Activated T-helper 1 cell treated with anti-CD3 and anti-CD28 coated beads, Interleukin-12 subunit alpha, Interleukin-12 subunit beta, Interleukin-2, Interleukin-4 antibody, amounts not matched to agents 30 ng/mL and 10 ng/mL and 1 ng/mL, durations not matched to agents 14 hours and 24 hours and 36 hours (primary cell): ENCODE results near the gene DIRAS1. TPM values are rescaled to one million over a fixed set of nuclear protein-coding genes. Genes with fewer than 3 reads are reported as not detected.
"Not testable (repeated sequence)": the region's sequence is repeated elsewhere in the genome, so short reads cannot be mapped to it uniquely, and the experiment has no call there.

Source experiments
- DNase-seq: peaks from one replicate; pipeline ENCODE4 v3.0.0; 2021; ENCODE audit warnings: low spot score
- H3K27ac Mint-ChIP-seq: one replicate; pipeline ENCODE4 v1.8.0; 2021; ENCODE audit warnings: mild to moderate bottlenecking, mixed read lengths
- H3K27me3 Mint-ChIP-seq: one replicate; pipeline ENCODE4 v1.8.0; 2022; ENCODE audit warnings: mild to moderate bottlenecking, moderate library complexity, mixed read lengths; ENCODE audit not compliant: insufficient read depth
- H3K36me3 Mint-ChIP-seq: one replicate; pipeline ENCODE4 v1.8.0; 2021; ENCODE audit warnings: low read depth, mixed read lengths
- H3K4me1 Mint-ChIP-seq: one replicate; pipeline ENCODE4 v1.8.0; 2021; ENCODE audit warnings: low read depth, mixed read lengths
- H3K4me3 Mint-ChIP-seq: one replicate; pipeline ENCODE4 v1.8.0; 2021; ENCODE audit warnings: mild to moderate bottlenecking, moderate library complexity, mixed read lengths
- H3K9me3 Mint-ChIP-seq: one replicate; pipeline ENCODE4 v1.8.0; 2021; ENCODE audit warnings: mixed read lengths
- intact Hi-C: fragments of 100-400 bp; cut with micrococcal nuclease; formaldehyde crosslinking; loops from one replicate; pipeline ENCODE4 v1.15.1; 2024
- total RNA-seq: library from RNA; stranded (reverse); gene quantifications from 2 replicates; pipeline ENCODE4 v1.2.3, GENCODE V29; 2022

DIRAS1 gene
- total RNA-seq, 1 donor from 2014 or later: not detected

DNA sequence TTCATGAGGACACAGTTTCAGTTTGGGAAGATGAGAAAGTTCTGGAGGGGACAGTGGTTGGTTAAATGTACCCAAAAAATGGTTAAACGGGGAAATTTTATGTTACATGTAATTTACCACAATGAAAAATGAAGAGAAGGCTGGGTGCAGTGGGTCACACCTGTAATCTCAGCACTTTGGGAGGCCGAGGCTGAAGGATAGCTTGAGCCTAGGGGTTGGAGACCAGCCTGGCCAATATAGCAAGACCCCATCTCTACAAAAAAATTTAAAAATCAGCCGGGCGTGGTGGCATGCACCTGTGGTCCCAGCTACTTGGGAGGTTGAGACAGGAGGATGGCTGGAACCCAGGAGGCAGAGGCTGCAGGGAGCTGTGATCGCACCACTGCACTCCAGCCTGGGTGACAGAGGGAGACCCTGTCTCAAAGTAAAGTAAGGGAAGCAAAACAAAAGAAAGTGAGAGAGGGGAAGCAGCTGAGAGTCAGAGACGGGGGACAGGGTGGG is 35.9 kb downstream of the DIRAS1 start:
- H3K9me3 Mint-ChIP-seq: no peaks in the 10 kb centered on the region
- intact Hi-C loops: no loop called here
- H3K27ac Mint-ChIP-seq: no peak overlapping the region

DNA sequence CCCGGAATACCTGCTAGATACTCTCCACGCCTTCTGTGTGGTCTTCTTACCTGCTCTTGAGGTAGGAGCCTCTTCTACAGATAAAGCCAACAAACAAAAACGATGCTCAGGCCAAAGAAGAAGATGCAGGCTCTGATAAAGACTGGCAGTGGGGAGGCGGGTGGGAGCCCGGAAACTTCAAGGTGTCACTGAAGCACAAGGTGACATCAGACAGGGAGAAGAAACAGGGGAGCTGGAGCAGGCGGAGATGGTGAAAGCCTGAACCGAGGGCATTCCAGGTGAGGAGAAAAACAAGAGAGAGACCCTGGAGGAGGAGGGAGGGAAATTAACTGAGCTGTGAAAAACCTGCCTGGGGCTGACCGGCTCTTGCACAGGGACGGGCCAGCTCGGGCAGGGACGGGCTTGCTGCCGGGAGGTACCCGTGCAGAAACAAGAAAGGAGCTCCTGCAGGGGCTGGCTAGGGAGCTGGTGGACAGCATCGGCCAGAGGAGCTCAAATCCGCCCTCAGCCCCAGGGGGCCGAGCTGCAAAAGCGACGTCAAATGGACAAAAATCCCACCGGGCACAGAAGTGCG is 37.7 kb downstream of the DIRAS1 start:
- intact Hi-C loops: no loop called here
- Mint-ChIP-seq H3K4me1 (no peaks in the 10 kb centered on the region), H3K4me3 (no peak overlapping the region), H3K36me3 (no peaks in the 10 kb centered on the region), H3K27me3 (peaks cover 2% of the 10 kb centered on the region), H3K9me3 (peaks cover 3% of the 10 kb centered on the region), H3K27ac (no peak overlapping the region)
- no peak for DNase-seq

More for the DNA sequence above, 35.9 kb downstream of the DIRAS1 start:
- Mint-ChIP-seq H3K4me3 (no peak overlapping the region), H3K36me3 (no peaks in the 10 kb centered on the region), H3K27me3 (no peaks in the 10 kb centered on the region), H3K4me1 (no peaks in the 10 kb centered on the region)
- no peak for DNase-seq

DNA sequence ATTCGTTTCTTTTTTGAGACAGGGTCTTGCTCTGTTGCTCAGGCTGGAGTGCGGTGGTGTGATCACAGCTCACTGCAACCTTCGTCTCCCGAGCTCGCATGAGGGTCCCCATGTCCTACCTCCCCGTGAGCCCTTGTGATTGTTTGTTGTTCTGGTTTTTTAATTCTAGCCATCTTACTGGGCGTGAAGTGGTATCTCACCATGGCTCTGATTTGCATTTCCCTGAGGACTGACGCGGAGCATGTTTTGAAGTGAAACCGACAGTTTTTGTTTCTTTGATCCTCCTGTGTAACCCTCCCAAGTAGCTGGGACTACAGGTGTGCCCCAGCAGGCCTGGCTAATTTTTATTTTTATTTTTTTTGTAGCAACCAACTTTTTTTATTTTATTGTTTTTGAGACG is 40.4 kb downstream of the DIRAS1 start:
- Mint-ChIP-seq H3K27me3 (peaks cover 5% of the 10 kb centered on the region), H3K4me3 (no peak overlapping the region), H3K36me3 (no peaks in the 10 kb centered on the region), H3K9me3 (peaks cover 7% of the 10 kb centered on the region), H3K4me1 (no peaks in the 10 kb centered on the region), H3K27ac (no peak overlapping the region)
- DNase-seq: no peak
- intact Hi-C loops: no loop called here

DNA sequence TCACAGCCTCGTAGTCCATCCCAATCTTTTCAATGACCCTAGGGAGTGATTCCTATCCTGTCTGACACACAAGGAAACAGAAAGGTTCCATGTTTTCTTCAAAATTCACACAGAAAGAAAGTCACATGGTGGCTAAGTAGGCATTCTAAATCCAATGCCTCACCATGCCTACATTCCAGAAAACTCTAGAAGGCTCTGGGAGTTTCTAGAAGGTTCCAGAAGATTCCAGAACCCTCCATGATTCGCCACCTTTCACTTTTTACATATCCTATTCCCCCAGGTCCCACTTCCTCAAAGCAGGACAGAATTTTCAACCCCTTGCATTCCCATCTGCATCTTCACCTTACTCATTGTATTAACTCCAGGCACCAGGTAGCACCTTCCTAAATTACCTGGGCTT is 41.7 kb downstream of the DIRAS1 start:
- intact Hi-C loops: no loop called here

DNA sequence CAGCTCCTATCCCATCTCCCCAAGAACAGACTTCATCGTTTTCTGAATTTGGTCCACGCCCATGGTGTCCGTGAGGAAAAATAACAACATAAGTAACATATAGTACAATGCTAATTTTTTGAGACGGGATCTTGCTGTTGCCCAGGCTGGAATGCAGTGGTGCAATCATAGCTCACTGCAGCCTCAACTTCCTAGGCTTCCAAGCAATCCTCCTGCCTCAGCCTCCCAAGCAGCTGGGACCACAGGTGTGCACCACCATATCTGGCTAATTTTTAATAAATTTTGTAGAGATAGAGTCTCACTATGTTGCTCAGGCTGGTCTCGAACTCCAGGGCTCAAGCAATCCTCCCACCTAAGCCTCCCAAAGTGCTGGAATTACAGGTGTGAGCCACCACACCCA is 42.2 kb downstream of the DIRAS1 start:
- H3K4me1 Mint-ChIP-seq, DNase-seq, H3K36me3 Mint-ChIP-seq, H3K27me3 Mint-ChIP-seq, H3K4me3 Mint-ChIP-seq, intact Hi-C loops, H3K9me3 Mint-ChIP-seq, H3K27ac Mint-ChIP-seq: not testable (repeated sequence)

More for the DNA sequence above, 41.7 kb downstream of the DIRAS1 start:
- Mint-ChIP-seq H3K27me3 (peaks cover 5% of the 10 kb centered on the region), H3K4me1 (no peaks in the 10 kb centered on the region), H3K4me3 (no peak overlapping the region), H3K36me3 (no peaks in the 10 kb centered on the region), H3K27ac (no peak overlapping the region), H3K9me3 (peaks cover 7% of the 10 kb centered on the region)
- no peak for DNase-seq

DNA sequence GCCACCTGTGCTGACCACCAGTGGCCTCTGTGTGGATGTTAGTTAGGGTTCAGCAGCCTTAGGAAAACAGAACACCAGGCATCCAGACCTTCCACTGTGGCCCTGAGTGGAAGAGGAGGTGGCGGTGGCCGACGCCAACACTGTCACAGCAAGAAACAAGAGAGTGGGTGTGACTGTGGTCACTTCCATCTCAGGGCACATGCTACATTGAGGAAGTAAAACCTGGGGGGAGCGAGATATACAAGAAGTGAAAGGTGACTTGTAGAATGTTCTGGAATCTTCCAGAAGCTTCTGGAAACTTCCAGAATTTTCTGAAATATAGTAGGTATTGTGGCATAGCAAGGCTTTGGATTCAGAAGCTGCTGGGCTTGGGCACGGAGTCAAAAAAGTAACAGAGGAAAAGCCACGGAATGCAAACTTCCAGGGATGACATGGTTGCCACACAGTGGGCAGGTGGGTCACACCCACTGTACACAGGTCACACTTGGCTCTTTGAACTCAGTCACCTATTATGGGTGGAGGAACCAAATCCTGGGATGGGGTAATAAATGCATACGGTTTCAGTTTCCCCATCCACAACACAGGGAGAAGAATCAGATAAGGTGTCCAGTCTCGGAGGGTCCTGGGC is 43.0 kb downstream of the DIRAS1 start:
- DNase-seq: no peak
- Mint-ChIP-seq H3K27ac (no peak overlapping the region), H3K4me3 (no peak overlapping the region), H3K9me3 (peaks cover 7% of the 10 kb centered on the region), H3K27me3 (peaks cover 5% of the 10 kb centered on the region), H3K4me1 (no peaks in the 10 kb centered on the region), H3K36me3 (no peaks in the 10 kb centered on the region)
- intact Hi-C loops: no loop called here

DNA sequence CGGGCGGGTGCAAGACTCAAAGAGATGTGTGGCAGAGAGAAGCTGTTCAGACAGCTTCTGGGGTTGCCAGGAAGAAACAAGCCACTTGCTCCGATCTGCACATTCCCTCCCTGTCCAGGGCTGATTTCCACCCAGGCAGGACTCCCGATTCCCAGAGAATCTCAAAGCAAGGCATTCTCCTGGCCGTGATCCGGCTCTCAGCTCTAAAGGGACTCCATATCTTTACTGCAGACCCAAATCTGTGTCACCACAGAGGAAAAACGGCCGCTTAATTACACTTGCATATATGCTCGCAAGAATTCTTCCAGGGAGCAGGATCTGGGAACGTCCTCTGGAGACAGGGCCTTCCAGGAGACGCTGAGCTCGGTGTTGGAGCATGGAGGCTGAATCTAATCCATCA is 44.3 kb downstream of the DIRAS1 start:
- no peak overlapping the region for H3K4me3 Mint-ChIP-seq
- H3K27ac Mint-ChIP-seq: no peak overlapping the region
- H3K36me3 Mint-ChIP-seq: no peaks in the 10 kb centered on the region
- intact Hi-C loops: no loop called here
- H3K4me1 Mint-ChIP-seq: no peaks in the 10 kb centered on the region
- DNase-seq: no peak
- H3K9me3 Mint-ChIP-seq: peaks cover 7% of the 10 kb centered on the region
- peaks cover 5% of the 10 kb centered on the region for H3K27me3 Mint-ChIP-seq

DNA sequence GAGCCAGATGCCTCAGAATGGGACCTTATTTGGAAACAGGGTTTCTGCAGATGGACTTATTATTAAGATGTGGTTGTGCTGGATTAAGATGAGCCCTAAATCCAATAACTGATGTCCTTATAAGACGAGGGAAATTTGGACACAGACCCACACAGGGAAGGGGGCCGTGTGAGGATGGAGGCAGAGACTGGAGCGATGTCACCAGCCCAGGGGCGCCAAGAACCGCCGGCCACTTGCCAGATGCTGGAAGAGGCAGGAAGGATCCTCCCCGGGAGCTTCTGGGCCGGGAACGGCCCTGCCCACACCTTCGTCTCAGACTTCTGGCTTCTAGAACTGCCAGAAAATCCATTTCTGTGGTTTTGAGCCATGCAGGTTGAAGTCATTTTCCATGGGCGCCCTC is 45.3 kb downstream of the DIRAS1 start:
- intact Hi-C loops: no loop called here
- H3K4me3 Mint-ChIP-seq: no peak overlapping the region
- H3K27ac Mint-ChIP-seq: no peak overlapping the region
- no peaks in the 10 kb centered on the region for H3K4me1 Mint-ChIP-seq
- H3K27me3 Mint-ChIP-seq: peaks cover 5% of the 10 kb centered on the region
- peaks cover 7% of the 10 kb centered on the region for H3K9me3 Mint-ChIP-seq
- H3K36me3 Mint-ChIP-seq: no peaks in the 10 kb centered on the region
- DNase-seq: no peak

DNA sequence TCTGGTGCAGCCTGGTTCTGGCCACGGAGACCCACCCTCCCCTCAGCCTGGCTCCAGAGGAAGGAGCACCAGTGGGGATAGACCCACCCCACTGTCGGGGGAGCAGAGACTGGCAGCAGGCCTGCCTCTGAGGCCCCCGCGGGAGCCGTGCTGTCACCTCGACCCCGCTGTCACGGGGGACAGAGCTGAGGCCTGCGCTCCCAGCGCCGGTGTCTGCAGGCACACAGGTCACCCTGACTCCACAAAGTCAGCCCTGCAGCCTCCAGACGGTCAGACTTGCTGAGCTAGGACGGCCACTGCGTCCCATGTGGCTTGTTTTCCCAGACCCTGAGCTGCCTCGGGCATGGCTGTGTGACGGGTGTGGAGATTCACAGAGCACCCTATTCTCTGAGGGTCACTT is 51.0 kb downstream of the DIRAS1 start:
- Mint-ChIP-seq H3K36me3 (no peaks in the 10 kb centered on the region), H3K27me3 (no peaks in the 10 kb centered on the region), H3K27ac (no peak overlapping the region), H3K4me1 (no peaks in the 10 kb centered on the region), H3K4me3 (no peak overlapping the region), H3K9me3 (no peaks in the 10 kb centered on the region)
- intact Hi-C loops: no loop called here
- no peak for DNase-seq

DNA sequence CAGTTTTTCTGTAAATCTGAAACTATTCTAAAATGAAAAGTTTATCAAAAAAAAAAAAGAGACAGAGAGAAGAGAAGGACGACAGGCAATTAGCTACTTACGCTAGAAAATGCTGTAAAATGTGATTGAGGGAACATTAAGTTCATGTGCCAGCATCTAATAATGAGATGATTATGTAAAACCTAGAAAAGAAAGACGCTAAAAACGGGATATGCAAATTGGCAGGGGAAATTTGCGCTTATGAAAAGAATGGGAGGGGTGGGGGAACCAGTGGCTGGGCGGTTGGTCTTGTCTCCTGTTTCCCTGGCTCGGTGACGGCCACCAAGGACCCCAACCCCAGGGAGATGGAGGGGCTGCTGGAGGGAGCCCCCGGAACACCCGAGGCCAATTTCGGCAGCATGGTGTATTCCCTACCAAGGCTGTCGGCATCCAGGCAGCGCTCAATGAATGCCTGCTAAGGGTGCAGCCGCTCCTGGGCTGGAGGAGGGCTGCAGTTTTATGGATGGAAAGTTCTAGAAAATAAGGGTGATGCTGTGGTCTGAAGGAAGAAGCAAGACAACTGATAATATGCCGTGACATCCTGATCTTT is 52.9 kb downstream of the DIRAS1 start:
- Mint-ChIP-seq H3K4me1 (no peaks in the 10 kb centered on the region), H3K9me3 (no peaks in the 10 kb centered on the region), H3K27ac (no peak overlapping the region), H3K4me3 (no peak overlapping the region), H3K36me3 (no peaks in the 10 kb centered on the region), H3K27me3 (no peaks in the 10 kb centered on the region)
- intact Hi-C loops: no loop called here
- DNase-seq: no peak

DNA sequence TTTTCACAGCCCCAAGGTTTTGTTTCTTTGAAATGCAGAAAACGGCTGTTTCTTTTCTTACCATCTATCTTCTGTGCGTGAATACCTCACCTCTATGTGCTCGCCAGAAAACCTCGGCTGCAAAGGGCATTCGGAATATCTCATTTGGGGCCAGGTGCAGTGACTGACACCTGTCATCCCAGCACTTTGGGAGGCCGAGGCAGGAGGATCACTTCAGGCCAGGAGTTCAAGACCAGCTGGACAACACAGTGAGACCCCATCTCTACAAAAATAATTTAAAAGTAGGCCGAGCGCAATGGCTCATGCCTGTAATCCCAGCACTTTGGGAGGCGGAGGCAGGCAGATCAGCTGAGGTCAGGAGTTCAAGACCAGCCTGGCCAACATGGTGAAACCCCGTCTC is 53.8 kb downstream of the DIRAS1 start:
- intact Hi-C loops: not testable (repeated sequence)

DNA sequence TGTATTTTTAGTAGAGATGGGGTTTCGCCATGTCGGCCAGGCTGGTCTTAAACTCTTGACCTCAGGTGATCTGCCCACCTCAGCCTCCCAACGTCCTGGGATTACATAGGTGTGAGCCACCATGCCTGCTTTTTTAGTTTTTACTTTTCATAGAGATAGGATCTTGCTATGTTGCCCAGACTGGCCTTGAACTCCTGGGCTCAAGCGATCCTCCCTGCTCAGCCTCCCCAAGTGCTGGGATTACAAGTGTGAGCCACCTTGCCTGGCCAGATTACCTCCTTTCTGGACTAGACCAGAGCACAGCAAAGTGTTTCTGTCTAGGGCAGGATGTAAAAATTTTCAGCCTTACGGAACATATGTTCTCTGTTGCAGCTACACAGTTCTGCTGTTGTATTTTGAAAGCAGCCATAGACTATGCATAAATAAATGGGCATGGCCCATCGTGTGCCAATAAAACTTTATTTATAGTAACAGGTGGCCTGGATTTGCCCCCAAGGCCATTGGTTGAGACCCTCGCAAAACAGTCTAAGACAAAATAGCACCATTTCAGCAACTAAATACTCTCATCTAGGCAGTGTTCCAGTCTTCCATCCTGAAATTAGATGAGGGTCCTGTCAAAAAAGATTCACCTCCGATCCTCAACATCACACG is 54.7 kb downstream of the DIRAS1 start:
- Mint-ChIP-seq H3K27ac (no peak overlapping the region), H3K4me3 (no peak overlapping the region)

More for the DNA sequence above, 53.8 kb downstream of the DIRAS1 start:
- not testable (repeated sequence) for H3K36me3 Mint-ChIP-seq, H3K27ac Mint-ChIP-seq, H3K27me3 Mint-ChIP-seq, H3K4me3 Mint-ChIP-seq, H3K4me1 Mint-ChIP-seq, H3K9me3 Mint-ChIP-seq, DNase-seq

DNA sequence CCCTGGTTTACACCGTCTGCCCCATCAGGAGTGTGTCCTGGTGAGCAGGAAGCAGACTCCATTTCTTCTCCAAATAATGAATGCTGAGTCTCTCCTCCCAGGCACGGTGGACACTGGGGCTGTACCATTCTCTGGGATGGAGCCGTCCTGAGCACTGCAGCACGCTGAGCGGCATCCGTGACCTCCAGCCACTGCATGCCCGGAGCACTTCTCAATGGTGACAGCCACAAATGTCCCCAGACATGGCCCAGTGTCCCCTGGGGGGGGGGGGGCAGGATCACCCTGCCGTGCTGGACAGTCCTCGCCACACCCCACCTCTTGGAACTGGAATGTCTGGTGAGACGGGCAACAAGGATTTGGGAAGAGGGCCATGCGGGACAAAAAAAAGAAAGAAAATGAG is 56.1 kb downstream of the DIRAS1 start:
- no peak for DNase-seq
- Mint-ChIP-seq H3K9me3 (no peaks in the 10 kb centered on the region), H3K4me3 (no peak overlapping the region), H3K4me1 (no peaks in the 10 kb centered on the region), H3K36me3 (no peaks in the 10 kb centered on the region), H3K27ac (no peak overlapping the region), H3K27me3 (no peaks in the 10 kb centered on the region)
- intact Hi-C loops: no loop called here

More for the DNA sequence above, 54.7 kb downstream of the DIRAS1 start:
- Mint-ChIP-seq H3K27me3 (no peaks in the 10 kb centered on the region), H3K36me3 (no peaks in the 10 kb centered on the region), H3K9me3 (no peaks in the 10 kb centered on the region), H3K4me1 (no peaks in the 10 kb centered on the region)
- no peak for DNase-seq
- intact Hi-C loops: no loop called here
